ENCODE results near the gene ELAVL2. TPM values are rescaled to one million over a fixed set of nuclear protein-coding genes. Genes with fewer than 3 reads are reported as not detected.

The ELAVL2 gene
- polyA plus RNA-seq, 2 of the 4 experiments (the other 2 are of a cell fraction) = 0.03 to 0.13 TPM

DNA sequence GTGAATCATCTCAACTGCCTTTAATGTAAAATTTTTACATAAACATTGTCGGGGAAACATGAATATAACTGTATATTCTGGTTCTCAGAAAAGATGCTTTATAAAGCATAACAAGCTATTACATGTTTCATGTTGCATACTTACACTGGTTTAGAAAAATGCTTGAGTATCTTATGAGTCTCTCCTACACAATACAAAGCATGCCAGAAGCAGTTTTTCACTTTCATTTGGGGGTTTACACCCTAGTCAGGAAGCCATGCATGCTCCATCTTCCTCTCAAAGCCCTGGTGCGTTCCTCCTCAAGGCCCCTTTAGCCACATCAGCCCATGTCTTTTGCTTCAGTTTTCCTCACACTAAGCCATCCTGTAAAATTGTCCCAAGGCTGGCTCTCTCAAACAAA lies 22.8 kb downstream of the ELAVL2 start:
- Histone ChIP-seq H3K4me3 (no peak overlapping the region), H3K27ac (no peak overlapping the region), H3K4me2 (no peak overlapping the region), H3K4me1 (no peaks in the 10 kb centered on the region), H3K9me3 (no peaks in the 10 kb centered on the region)
- FAIRE-seq = no peak
- WGBS (ENCODE audit: missing lambda C conversion rate) = 0% methylated on average over 2 of the region's 2 CpGs
- ATAC-seq = no peak
- CTCF ChIA-PET = no interaction called here
- no peak for TF ChIP-seq CHD4 (IDR thresholded peaks at IDR 0.05; ENCODE audit: borderline replicate concordance)
- TF ChIP-seq, protein P1, sequence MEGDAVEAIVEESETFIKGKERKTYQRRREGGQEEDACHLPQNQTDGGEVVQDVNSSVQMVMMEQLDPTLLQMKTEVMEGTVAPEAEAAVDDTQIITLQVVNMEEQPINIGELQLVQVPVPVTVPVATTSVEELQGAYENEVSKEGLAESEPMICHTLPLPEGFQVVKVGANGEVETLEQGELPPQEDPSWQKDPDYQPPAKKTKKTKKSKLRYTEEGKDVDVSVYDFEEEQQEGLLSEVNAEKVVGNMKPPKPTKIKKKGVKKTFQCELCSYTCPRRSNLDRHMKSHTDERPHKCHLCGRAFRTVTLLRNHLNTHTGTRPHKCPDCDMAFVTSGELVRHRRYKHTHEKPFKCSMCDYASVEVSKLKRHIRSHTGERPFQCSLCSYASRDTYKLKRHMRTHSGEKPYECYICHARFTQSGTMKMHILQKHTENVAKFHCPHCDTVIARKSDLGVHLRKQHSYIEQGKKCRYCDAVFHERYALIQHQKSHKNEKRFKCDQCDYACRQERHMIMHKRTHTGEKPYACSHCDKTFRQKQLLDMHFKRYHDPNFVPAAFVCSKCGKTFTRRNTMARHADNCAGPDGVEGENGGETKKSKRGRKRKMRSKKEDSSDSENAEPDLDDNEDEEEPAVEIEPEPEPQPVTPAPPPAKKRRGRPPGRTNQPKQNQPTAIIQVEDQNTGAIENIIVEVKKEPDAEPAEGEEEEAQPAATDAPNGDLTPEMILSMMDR (IDR thresholded peaks at IDR 0.05) = no peak
- no peak for TF ChIP-seq EHMT2 (IDR thresholded peaks at IDR 0.05; ENCODE audit: low read depth)
- TF ChIP-seq HES2 (IDR thresholded peaks at IDR 0.05) = no peak
- TF ChIP-seq FOSL2 (IDR thresholded peaks at IDR 0.05) = no peak
- TF ChIP-seq FOSL2 (CRISPR knock-in tag; IDR thresholded peaks at IDR 0.05) = no peak
- no peak for DNase-seq (ENCODE audit: low read depth in 1 of 2, low spot score in 1 of 2)
- POLR2A ChIA-PET = no interaction called here

DNA sequence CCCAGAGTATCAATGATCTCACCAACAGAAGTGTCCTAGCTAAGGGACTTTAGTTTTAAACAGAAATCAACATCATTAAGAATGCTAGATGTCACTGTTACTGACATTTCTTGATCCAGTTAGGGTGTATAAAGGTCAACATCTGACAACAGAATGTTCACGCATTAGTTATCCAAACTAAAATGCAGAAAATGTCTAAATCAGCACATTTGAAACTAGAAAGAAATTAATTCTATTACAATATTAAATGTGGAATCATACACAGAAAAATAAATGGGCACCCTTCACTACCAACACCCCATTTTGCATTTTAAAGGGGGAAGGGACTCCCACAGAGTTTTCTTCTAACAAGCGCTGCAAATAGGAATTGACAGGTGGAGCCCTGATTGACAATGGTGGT lies 24.5 kb downstream of the ELAVL2 start:
- ATAC-seq (no peak), DNase-seq (ENCODE audit: low read depth in 1 of 2, low spot score in 1 of 2) (no peak), FAIRE-seq (no peak)
- H3K27ac ChIP-seq = no peak overlapping the region
- POLR2A ChIA-PET = no interaction called here
- no peak overlapping the region for H3K4me3 ChIP-seq
- H3K4me2 ChIP-seq = no peak overlapping the region
- 63% methylated on average over 2 of the region's 2 CpGs for WGBS (ENCODE audit: missing lambda C conversion rate)
- no peaks in the 10 kb centered on the region for H3K4me1 ChIP-seq
- no peaks in the 10 kb centered on the region for H3K9me3 ChIP-seq
- CTCF ChIA-PET = no interaction called here
- TF ChIP-seq MAFK (IDR thresholded peaks at IDR 0.05; ENCODE audit: partially characterized antibody) (peak; percentile 59), TFCP2L1 (CRISPR knock-in tag; IDR thresholded peaks at IDR 0.05) (no peak), JUN (IDR thresholded peaks at IDR 0.05) (no peak)

DNA sequence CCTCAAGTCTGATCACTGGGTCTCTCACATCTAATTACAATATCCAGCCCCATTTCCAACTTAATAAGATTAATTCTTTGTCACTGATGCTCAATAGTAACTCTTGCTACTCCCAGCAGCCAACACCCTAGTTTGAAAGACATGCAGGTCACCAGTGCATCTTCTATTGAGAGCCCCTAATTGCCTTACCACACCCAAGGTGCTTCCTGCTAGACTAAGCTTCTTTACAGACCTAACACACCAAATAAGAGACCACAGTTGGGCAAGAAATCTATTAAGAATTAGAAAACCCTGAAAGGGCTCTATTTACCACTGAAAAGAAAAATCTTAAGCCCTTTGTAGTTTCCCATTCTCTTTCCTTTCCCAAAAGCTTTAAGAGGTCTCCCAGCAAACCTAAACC lies 26.5 kb downstream of the ELAVL2 start:
- ChIA-PET POLR2A (no interaction called here), CTCF (no interaction called here)
- FAIRE-seq = no peak

DNA sequence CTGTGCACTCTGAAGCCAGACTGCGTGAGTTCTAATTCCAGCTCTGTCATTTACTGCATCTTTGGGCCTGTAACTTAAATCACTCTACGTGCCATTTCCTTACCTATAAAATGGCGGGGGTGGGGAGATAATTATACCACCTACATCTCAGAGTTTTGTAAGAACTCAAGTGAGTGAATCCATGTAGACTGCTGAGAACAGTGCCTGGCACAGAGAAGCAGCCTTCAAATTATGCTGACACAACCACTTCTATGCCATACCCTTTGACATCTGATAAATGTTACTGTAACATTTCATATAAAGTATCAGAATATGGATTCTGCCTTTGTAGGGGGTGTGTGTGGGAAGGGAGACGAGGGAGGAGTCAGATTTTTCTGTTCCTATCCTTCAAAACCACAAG lies 27.7 kb downstream of the ELAVL2 start:
- Histone ChIP-seq H3K4me1 (no peaks in the 10 kb centered on the region), H3K4me3 (no peak overlapping the region), H3K9me3 (no peaks in the 10 kb centered on the region), H3K4me2 (no peak overlapping the region), H3K27ac (no peak overlapping the region)
- ATAC-seq (no peak), FAIRE-seq (no peak), DNase-seq (ENCODE audit: low read depth in 1 of 2, low spot score in 1 of 2) (no peak)
- WGBS (ENCODE audit: missing lambda C conversion rate) = 25% methylated on average over 4 of the region's 4 CpGs
- CTCF ChIA-PET = no interaction called here
- TF ChIP-seq, protein P2, sequence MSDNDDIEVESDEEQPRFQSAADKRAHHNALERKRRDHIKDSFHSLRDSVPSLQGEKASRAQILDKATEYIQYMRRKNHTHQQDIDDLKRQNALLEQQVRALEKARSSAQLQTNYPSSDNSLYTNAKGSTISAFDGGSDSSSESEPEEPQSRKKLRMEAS (IDR thresholded peaks at IDR 0.05) = no peak
- peak; percentile 56 for TF ChIP-seq MAFK (IDR thresholded peaks at IDR 0.05; ENCODE audit: partially characterized antibody)
- POLR2A ChIA-PET = no interaction called here

More for the DNA sequence above, 26.5 kb downstream of the ELAVL2 start:
- no peak overlapping the region for H3K4me3 ChIP-seq
- no peak overlapping the region for H3K27ac ChIP-seq
- DNase-seq (ENCODE audit: low read depth in 1 of 2, low spot score in 1 of 2) = no peak
- H3K4me1 ChIP-seq = no peaks in the 10 kb centered on the region
- ATAC-seq = no peak
- H3K4me2 ChIP-seq = no peak overlapping the region
- no peak for TF ChIP-seq HDAC2 (IDR thresholded peaks at IDR 0.05)
- no peak for TF ChIP-seq HOXB5 (CRISPR knock-in tag; IDR thresholded peaks at IDR 0.05)
- H3K9me3 ChIP-seq = no peaks in the 10 kb centered on the region

- DNase-seq (ENCODE audit: low read depth in 1 of 2, low spot score in 1 of 2) (no peak), ATAC-seq (no peak), FAIRE-seq (no peak)
- no peak overlapping the region for H3K4me2 ChIP-seq
- H3K27ac ChIP-seq = no peak overlapping the region
- H3K4me3 ChIP-seq = no peak overlapping the region
- POLR2A ChIA-PET = no interaction called here
- no peaks in the 10 kb centered on the region for H3K4me1 ChIP-seq
- H3K9me3 ChIP-seq = no peaks in the 10 kb centered on the region
- CTCF ChIA-PET = no interaction called here
- 3% methylated on average over 3 of the region's 3 CpGs for WGBS (ENCODE audit: missing lambda C conversion rate)
- TF ChIP-seq EHF (CRISPR knock-in tag; IDR thresholded peaks at IDR 0.05) (no peak), REST (IDR thresholded peaks at IDR 0.05) (no peak), HES2 (IDR thresholded peaks at IDR 0.05) (no peak), CEBPB (IDR thresholded peaks at IDR 0.05) (no peak), HOXB13 (CRISPR knock-in tag; IDR thresholded peaks at IDR 0.05; ENCODE audit: low read depth) (no peak), HEYL (CRISPR knock-in tag; IDR thresholded peaks at IDR 0.05) (no peak), POLR2A (IDR thresholded peaks at IDR 0.05; ENCODE audit: low read length) (no peak), KDM1A (IDR thresholded peaks at IDR 0.05; ENCODE audit: low read depth) (no peak), MAZ (IDR thresholded peaks at IDR 0.05; ENCODE audit: borderline replicate concordance, low read depth, low read length) (no peak), ZSCAN20 (CRISPR knock-in tag; IDR thresholded peaks at IDR 0.05) (no peak), JUN (IDR thresholded peaks at IDR 0.05) (no peak), POLR2AphosphoS2 (conservative IDR thresholded peaks at IDR 0.05; ENCODE audit: low read length) (no peak)
- TF ChIP-seq, protein P3, sequence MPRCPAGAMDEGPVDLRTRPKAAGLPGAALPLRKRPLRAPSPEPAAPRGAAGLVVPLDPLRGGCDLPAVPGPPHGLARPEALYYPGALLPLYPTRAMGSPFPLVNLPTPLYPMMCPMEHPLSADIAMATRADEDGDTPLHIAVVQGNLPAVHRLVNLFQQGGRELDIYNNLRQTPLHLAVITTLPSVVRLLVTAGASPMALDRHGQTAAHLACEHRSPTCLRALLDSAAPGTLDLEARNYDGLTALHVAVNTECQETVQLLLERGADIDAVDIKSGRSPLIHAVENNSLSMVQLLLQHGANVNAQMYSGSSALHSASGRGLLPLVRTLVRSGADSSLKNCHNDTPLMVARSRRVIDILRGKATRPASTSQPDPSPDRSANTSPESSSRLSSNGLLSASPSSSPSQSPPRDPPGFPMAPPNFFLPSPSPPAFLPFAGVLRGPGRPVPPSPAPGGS (IDR thresholded peaks at IDR 0.05) = no peak
Observed at GRCh38 chr9:23796209-23796608, 29.8 kb downstream of the ELAVL2 start.
